ENCODE results near the gene PSMA7. TPM values are rescaled to one million over a fixed set of nuclear protein-coding genes. Genes with fewer than 3 reads are reported as not detected.

The PSMA7 gene
- total and polyA plus RNA-seq, 2 donors (not counting 1 experiment from before 2014, with no cell fraction given) = 140 to 252 TPM

DNA sequence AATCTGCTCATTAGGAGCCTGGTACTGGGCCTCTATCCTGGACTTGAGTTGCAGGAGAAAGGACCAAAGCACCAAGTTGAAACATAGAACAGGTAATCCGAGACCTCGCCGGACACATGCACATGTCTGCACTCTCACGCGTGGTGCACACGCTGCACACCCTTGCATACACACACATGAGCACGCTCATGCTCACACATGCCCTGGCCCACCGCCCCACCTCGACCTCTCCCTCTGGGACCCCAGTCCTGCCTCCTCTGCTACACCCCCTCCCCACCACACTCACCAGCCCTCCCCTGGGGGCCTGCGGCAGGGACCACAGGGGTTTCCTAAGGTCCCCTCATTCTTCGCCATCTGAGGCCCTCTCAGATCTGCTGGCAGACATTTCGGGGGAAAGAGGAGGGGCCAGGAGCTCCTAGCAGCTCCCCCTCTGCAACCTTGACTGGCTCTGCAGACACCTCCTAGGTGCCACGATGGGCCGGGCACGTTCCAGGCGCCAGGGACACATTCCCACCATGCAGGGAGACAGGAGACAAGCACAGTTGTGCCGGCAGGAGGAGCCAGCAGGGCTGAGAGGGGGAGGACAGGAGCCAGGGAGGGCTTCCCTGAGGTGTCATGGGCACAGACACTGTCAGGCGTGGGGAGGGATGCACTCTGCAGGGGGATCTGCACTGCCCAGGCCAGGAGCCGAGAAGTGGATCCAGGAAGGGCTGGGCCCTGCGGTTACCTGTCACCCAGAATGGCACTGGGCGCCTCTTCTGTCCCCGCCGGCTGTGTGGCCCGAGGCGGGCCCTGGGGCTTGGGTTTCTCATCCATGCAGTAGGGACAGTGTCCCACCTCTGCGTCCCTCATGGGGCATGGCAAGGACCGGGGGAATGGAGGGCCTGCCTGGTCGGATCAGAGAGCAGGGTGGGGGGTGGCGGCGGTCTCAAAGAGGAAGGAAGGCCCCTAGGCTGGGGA is 46.5 kb downstream of the PSMA7 start:
- Histone ChIP-seq H3K27ac (ENCODE audit: low read length in 2 of 2) (no peak overlapping the region), H3K9me3 (ENCODE audit: control extremely low read depth in 1 of 3, control insufficient read depth in 2 of 3, insufficient read depth in 1 of 3, low read length in 2 of 3) (peaks cover 0 to 42% (median 4%) of the 10 kb centered on the region in 3 donors), H3K4me2 (replicated peaks; ENCODE audit: low read depth, low read length, poor library complexity, severe bottlenecking) (no peak overlapping the region), H3K9ac (ENCODE audit: low read length) (no peak overlapping the region), H2AFZ (ENCODE audit: insufficient read depth, low read depth, low read length, poor library complexity, severe bottlenecking) (no peak overlapping the region), H3K27me3 (replicated peaks in 1 of 4; ENCODE audit: control extremely low read depth in 1 of 4, control insufficient read depth in 3 of 4, insufficient read depth in 4 of 4, low read length in 3 of 4) (peaks cover 0 to 9% (median 4%) of the 10 kb centered on the region in 4 experiments), H3K36me3 (replicated peaks in 1 of 2; ENCODE audit: control extremely low read depth in 1 of 2, control insufficient read depth in 1 of 2, extremely low read depth in 1 of 2, insufficient read depth in 2 of 2, low read length in 1 of 2) (no peaks in the 10 kb centered on the region), H3K4me3 (ENCODE audit: control extremely low read depth in 1 of 5, extremely low read depth in 1 of 5, insufficient read depth in 1 of 5, low read depth in 2 of 5, low read length in 4 of 5) (no peak overlapping the region), H4K20me1 (ENCODE audit: control insufficient read depth, insufficient read depth, low read length, poor library complexity, severe bottlenecking) (no peaks in the 10 kb centered on the region), H3K79me2 (ENCODE audit: control insufficient read depth, insufficient read depth, low read length) (no peaks in the 10 kb centered on the region), H3K4me1 (ENCODE audit: control insufficient read depth in 2 of 2, insufficient read depth in 2 of 2, low read length in 2 of 2) (no peaks in the 10 kb centered on the region)
- Mint-ChIP-seq H3K4me3 (no peak overlapping the region), H3K27me3 (peaks cover 21% of the 10 kb centered on the region), H3K27ac (no peak overlapping the region), H3K9me3 (ENCODE audit: insufficient read depth) (peaks cover 5% of the 10 kb centered on the region), H3K4me1 (no peaks in the 10 kb centered on the region)
- POLR2A ChIA-PET = no interaction called here
- intact Hi-C loops (cut with micrococcal nuclease) = no loop called here
- no peak for ATAC-seq (ENCODE audit: low read depth)
- WGBS (ENCODE audit: insufficient coverage) = 83% methylated on average over 30 of the region's 30 CpGs
- CTCF ChIA-PET = no interaction called here
- no peak for DNase-seq
- TF ChIP-seq, protein P1, sequence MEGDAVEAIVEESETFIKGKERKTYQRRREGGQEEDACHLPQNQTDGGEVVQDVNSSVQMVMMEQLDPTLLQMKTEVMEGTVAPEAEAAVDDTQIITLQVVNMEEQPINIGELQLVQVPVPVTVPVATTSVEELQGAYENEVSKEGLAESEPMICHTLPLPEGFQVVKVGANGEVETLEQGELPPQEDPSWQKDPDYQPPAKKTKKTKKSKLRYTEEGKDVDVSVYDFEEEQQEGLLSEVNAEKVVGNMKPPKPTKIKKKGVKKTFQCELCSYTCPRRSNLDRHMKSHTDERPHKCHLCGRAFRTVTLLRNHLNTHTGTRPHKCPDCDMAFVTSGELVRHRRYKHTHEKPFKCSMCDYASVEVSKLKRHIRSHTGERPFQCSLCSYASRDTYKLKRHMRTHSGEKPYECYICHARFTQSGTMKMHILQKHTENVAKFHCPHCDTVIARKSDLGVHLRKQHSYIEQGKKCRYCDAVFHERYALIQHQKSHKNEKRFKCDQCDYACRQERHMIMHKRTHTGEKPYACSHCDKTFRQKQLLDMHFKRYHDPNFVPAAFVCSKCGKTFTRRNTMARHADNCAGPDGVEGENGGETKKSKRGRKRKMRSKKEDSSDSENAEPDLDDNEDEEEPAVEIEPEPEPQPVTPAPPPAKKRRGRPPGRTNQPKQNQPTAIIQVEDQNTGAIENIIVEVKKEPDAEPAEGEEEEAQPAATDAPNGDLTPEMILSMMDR (IDR thresholded peaks at IDR 0.05) = no peak
- no peak for TF ChIP-seq EZH2 (IDR thresholded peaks at IDR 0.05; ENCODE audit: borderline replicate concordance, insufficient read depth, low read depth, low read length, poor library complexity, severe bottlenecking)

- DNase-seq (no peak), ATAC-seq (ENCODE audit: low read depth) (no peak)
- H3K36me3 ChIP-seq (replicated peaks in 1 of 2; ENCODE audit: control extremely low read depth in 1 of 2, control insufficient read depth in 1 of 2, extremely low read depth in 1 of 2, insufficient read depth in 2 of 2, low read length in 1 of 2) = no peaks in the 10 kb centered on the region
- H3K4me1 ChIP-seq (ENCODE audit: control insufficient read depth in 2 of 2, insufficient read depth in 2 of 2, low read length in 2 of 2) = no peaks in the 10 kb centered on the region
- H3K27ac Mint-ChIP-seq = no peak overlapping the region
- H4K20me1 ChIP-seq (ENCODE audit: control insufficient read depth, insufficient read depth, low read length, poor library complexity, severe bottlenecking) = no peaks in the 10 kb centered on the region
- no peaks in the 10 kb centered on the region for H3K79me2 ChIP-seq (ENCODE audit: control insufficient read depth, insufficient read depth, low read length)
- peaks cover 0 to 12% (median 3%) of the 10 kb centered on the region in 4 experiments for H3K27me3 ChIP-seq (replicated peaks in 1 of 4; ENCODE audit: control extremely low read depth in 1 of 4, control insufficient read depth in 3 of 4, insufficient read depth in 4 of 4, low read length in 3 of 4)
- no peak overlapping the region for H3K4me3 ChIP-seq (ENCODE audit: control extremely low read depth in 1 of 5, extremely low read depth in 1 of 5, insufficient read depth in 1 of 5, low read depth in 2 of 5, low read length in 4 of 5)
- TF ChIP-seq, protein P1 (IDR thresholded peaks at IDR 0.05) = no peak
- no peak for TF ChIP-seq EZH2 (IDR thresholded peaks at IDR 0.05; ENCODE audit: borderline replicate concordance, insufficient read depth, low read depth, low read length, poor library complexity, severe bottlenecking)
- no peak overlapping the region for H3K4me2 ChIP-seq (replicated peaks; ENCODE audit: low read depth, low read length, poor library complexity, severe bottlenecking)
- H3K27me3 Mint-ChIP-seq = peaks cover 21% of the 10 kb centered on the region
- H3K4me1 Mint-ChIP-seq = no peaks in the 10 kb centered on the region
- no peaks in the 10 kb centered on the region for H3K9me3 Mint-ChIP-seq (ENCODE audit: insufficient read depth)
- H3K4me3 Mint-ChIP-seq = no peak overlapping the region
- 50% methylated on average over 1 of the region's 3 CpGs for WGBS (ENCODE audit: insufficient coverage)
- peaks cover 0 to 23% (median 0%) of the 10 kb centered on the region in 3 donors for H3K9me3 ChIP-seq (ENCODE audit: control extremely low read depth in 1 of 3, control insufficient read depth in 2 of 3, insufficient read depth in 1 of 3, low read length in 2 of 3)
- CTCF ChIA-PET = no interaction called here
- H3K27ac ChIP-seq (ENCODE audit: low read length in 2 of 2) = no peak overlapping the region
- no peak overlapping the region for H2AFZ ChIP-seq (ENCODE audit: insufficient read depth, low read depth, low read length, poor library complexity, severe bottlenecking)
- POLR2A ChIA-PET = no interaction called here
- no peak overlapping the region for H3K9ac ChIP-seq (ENCODE audit: low read length)
- intact Hi-C loops (cut with micrococcal nuclease) = no loop called here
These were observed 53.8 kb downstream of the PSMA7 start for GRCh38 chr20:62089393-62089792.
